Activated CD4-positive, CD25-positive, alpha-beta regulatory T cell treated with anti-CD3 and anti-CD28 coated beads, Interleukin-2, amount 50 U/mL, for 24 hours (primary cell): ENCODE data around the gene RBM39.
"Not testable (repeated sequence)": the region's sequence is repeated elsewhere in the genome, so short reads cannot be mapped to it uniquely, and the experiment has no call there.

Source experiments
- ATAC-seq, 2 donors: fragments of 150-1000 bp; cut with Tn5 transposase; one replicate each; pipeline ENCODE4 v1.10.0; 2021; ENCODE audit warnings: mild to moderate bottlenecking in 1 of 2, moderate library complexity in 1 of 2

Gene RBM39

DNA sequence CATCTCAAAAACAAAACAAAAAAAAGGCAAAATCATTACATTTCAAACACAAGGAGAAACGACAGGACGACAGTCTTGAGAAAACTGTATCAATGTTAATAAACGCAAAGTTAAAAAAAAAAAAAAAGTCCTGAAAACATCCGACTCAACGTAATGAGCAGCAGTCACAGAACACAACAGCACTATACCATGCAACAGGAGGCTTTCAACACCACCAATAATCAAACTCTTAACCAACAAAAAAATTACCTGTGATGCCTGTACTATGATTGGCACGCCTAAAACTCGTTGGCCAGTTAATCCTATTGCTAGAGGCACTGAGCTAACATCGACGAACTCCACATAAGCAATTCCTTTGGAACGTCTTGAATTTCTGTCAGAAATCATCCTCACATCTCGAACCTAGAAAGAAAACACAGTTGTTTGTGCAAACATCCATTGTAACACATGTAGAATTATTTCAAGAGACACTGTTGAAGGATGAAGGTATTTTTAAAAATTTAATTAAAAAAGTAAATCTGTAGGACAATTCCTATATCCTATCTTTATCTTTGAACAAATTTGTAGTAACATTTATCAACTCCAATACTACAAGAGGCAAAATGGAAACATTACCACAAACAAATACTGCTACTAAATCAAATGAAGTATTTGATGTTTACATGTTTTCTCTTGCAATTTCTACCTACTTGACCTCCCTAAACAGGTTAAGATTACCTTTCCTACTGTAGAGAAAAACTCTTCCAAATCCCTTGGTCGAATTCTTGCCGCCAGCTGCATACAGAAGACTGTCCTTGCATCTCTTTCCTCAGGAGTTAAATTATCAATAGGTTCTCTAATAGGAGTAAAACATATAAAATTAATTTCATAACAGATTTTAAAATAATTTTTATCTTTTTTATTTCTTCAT, 17.5 kb downstream of the RBM39 start:
- ATAC-seq = no peak

DNA sequence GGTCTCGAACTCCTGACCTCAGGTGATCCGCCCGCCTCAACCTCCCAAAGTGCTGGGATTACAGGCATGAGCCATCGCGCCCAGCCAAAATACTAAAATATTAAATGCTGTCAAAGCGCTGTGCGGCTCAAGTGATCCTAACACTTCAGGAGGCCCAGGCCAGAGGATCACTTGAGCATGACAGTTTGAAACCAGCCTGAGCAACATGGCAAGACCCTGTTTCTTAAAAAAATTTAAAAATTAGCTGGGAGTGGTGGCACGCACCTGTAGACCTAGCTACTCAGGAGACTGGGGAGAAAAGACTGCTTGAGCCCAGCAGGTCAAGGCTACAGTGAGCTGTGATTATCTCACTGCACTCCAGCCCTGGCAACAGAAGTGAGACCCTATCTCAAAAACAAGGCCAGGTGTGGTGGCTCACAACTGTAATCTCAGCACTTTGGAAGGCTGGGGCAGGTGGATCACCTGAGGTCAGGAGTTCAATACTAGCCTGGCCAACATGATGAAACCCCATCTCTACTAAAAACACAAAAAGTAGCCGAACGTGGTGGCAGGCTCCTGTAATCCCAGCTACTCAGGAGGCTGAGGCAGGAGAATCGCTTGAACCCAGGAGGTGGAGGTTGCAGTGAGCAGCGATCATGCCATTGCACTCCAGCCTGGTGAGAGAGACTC, 18.3 kb downstream of the RBM39 start:
- ATAC-seq = not testable (repeated sequence)

DNA sequence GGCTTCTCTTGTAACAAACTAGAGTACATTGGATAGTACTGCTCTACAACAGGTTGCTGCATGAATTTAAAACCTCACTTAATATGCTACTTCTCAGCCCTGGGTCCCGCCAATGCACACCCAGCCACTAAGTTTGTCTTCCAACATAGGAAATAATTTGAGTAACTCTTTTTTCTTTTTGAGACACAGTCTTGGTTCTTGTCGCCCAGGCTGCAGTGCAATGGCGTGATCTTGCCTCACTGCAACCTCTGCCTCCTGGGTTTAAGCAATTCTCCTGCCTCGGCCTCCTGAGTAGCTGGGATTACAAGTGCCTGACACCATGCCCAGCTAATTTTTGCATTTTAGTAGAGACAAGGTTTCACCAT, 18.8 kb downstream of the RBM39 start:
- ATAC-seq = not testable (repeated sequence)

DNA sequence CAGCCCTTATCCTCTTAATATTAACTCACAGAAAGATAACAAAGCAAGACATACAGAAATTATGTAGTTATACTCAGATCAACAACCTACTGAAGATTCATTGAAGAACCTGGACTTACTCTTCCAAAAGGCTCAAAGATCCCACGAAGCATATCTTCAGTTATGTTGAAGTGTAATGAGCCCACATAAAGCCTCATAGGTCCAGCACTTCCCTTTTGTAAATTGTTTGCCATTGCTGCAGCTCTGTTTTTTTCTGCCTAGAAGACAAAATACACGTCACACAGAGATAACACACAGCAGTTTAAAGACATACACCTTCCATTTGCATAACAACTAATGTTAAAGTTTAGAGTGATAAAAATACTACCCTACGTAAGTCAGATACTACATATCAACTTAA, 20.4 kb downstream of the RBM39 start:
- ATAC-seq = no peak

DNA sequence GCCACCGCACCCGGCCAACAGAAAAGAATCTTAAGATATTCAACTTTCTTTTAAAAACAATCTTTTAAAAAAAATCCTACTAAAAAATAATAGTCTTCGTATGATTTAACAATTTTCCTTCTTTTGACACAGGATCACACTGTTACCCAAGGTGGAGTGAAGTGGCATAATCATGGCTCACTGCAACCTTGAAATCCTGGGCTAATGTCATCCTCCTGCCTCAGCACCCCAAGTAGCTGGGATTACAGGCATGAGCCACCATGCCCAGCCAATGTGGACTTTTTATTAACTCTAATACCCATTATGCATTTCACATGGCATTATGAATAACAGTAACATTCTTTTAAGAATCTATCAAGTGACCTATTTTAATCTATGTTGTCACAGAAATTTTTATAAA, 20.8 kb downstream of the RBM39 start:
- no peak for ATAC-seq

DNA sequence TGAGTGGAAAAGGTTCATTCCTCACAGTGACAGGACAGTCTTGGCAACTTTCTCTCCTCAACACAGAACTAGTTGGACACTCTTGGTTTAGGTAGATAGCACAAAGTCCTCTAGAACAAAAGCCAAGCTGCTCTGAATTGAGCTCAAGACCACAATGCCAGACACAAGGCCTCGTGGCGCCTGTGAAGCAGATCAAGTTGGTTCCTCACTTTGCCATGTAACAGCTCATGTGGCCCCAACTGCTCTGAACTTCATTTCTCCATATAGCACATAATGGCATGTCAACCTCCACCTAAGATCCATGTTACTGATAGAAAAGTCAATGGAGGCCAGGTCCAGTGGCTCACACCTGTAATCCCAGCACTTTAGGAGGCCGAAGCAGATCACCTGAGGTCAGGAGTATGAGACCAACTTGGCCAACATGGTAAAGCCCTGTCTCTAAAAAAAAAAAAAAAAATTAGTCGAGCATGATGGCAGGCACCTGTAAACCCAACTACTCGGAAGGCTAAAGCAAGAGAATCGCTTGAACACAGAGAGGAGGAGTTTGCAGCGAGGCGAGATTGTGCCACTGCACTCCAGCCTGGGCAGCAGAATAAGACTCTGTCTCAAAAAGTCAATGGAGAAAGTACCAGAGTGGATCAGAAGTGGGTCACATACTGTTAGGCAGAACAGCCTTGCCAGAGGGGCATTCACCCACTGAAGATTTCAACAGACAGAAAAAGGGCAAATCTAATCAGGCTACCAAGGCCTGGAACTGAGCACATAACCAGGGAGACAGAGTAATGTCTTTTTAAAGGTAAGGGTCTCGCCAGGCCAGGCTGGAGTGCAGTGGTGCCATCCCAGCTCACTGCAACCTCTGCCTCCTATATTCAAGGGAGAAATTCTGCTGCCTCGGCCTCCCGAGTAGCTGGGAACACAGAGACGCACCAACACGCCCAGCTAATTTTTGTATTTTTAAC, 21.6 kb downstream of the RBM39 start:
- no peak for ATAC-seq

DNA sequence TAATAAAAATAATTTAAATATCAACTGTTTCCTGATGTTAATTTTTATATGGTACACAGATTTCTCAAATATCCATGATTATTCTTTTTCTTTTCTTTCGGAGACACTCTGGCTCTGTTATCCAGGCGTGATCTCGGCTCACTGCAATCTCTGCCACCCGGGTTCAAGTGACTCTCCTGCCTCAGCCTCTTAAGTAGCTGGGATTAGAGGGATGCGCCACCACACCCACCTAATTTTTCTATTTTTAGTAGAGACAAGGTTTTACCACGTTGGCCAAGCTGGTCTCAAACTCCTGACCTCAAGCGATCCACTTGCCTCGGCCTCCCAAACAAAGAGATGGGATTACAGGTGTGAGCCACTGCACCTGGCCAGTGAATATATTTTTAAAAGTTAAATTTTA, 22.3 kb downstream of the RBM39 start:
- no peak for ATAC-seq

DNA sequence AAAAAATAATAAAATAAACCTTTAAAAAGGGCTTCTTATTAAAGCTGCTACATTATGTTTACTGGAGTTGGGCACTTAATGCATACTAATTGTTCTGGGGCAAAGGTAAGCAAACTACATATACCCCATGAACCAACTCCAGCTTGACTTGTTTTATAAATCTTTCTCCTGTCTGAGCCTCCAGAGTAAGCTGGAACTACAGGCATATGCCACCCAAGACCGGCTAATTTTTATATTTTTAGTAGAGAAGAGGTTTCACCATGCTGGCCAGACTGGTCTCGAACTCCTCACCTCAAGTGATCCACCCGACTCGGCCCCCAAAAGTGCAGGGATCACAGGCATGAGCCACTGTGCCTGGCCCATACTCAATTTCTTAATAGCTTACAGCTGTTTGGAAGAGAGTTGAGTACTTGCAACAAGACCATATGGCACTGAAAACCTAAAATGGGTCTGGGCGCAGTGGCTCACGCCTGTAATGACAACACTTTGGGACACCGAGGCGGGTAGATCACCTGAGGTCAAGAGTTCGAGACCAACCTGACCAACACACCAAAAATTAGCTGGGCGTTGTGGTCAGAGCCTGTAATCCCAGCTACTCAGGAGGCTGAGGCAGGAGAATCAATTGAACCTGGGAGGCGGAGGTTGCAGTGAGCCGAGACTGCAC, 23.0 kb downstream of the RBM39 start:
- ATAC-seq = no peak

DNA sequence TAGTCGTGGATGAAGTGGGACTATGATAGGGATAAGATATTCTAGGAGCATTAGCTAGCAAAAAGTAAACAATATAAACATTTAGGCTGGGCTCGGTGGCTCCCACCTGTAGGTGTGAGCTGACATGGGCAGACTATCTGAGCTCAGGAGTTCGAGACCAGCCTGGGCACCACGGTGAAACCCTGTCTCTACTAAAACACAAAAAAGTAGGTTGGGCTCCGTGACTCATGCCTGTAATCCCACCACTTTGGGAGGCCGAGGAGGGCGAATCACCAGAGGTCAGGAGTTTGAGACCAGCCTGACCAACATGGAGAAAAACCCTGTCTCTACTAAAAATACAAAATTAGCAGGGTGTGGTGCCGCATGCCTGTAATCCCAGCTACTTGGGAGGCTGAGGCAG, 23.7 kb downstream of the RBM39 start:
- not testable (repeated sequence) for ATAC-seq

DNA sequence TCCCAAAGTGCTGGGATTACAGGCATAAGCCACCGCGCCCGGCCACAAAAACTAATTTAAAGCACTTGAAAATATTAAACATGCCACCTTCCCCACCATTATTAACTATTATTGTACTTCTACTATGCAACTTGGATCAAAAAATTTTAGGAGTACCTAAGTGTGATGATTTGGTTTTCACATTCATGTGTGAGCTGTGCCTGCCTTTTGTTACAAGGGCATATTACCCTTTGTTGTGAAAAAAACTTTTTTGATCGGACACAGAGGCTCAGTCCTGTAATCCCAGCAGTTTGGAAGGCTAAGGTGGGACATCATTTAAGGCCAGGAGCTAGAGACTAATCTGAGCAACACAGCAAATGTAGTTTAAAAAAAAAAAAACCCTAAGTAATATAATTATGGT, 25.7 kb downstream of the RBM39 start:
- no peak for ATAC-seq

DNA sequence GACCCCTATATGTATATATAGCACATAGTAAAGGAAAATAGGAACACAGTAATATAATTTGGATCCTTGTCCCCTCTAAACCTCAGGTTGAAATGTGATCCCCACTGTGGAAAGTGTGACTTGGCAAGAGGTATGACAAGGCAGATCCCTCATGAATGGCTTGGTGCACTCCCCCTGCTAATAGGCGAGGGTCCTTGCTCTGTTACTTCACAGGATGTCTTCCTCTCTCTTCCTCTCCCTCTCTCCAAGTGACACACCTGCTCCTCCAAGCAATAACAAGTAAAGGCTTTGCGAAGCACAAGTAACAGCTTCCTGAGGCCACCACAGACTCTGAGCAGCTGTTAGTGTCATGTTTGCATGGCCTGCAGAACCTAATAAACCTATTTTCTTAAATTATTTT, 26.4 kb downstream of the RBM39 start:
- ATAC-seq = no peak

DNA sequence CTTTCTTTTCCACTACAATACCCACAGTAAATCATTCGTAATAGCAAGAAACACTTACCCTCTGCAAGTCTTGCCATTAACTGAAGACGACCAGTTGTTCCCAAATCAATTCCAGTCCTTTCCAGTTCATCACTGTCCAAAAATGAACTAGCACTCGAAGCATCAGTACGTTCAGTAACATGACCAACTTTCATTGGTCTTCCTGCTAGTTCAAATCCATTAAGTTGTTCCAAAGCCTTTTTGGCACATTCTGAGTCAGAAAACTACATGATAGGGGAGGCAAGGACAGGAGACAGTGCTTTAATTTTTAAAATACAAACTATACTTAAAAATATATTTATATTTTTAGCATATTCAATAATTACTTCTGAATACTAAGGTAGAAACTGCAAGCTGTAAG, 27.9 kb downstream of the RBM39 start:
- no peak for ATAC-seq

DNA sequence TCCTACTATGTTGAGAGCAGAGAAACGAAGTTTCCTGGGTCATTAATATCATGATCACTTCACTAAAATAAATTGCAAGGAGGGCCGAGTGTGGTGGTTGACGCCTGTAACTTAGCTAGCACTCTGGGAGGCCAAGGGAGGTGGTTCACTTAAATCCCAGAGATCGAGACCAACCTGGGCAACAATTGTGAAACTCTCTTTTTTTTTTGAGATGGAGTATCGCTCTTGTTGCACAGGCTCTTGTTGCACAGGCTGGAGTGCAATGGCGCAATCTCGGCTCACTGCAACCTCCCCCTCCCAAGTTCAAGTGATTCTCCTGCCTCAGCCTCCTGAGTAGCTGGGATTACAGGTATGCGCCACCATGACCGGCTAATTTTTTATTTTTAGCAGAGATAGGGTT, 28.9 kb downstream of the RBM39 start:
- not testable (repeated sequence) for ATAC-seq

DNA sequence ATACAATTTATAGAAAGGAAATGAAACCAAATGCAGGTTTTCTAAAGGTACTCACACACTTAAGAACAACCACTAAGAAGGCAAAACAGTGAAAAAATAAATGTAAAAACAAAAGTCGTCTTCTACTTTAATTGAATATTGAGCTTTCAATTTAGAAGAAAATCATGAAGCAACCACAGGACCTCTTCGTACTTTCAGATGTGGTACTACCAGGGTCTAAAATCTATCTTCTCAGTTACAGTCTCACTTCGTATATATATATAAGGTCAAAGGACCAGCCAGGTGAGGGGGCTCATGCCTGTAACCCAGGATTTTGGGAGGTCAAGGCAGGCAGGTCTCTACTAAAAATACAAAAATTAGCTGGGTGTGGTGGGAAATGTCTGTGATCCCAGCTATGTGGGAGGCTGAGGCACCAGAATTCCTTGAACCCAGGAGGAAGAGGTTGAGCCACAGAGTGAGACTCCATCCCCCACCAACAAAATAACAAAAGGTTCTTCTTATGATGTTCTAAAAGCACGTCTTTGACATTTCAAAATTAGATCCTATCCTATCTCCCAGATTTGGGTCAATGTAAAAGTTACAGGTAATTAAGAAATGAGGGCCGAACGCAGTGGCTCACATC, 30.4 kb downstream of the RBM39 start:
- peak; percentile 81 for ATAC-seq

DNA sequence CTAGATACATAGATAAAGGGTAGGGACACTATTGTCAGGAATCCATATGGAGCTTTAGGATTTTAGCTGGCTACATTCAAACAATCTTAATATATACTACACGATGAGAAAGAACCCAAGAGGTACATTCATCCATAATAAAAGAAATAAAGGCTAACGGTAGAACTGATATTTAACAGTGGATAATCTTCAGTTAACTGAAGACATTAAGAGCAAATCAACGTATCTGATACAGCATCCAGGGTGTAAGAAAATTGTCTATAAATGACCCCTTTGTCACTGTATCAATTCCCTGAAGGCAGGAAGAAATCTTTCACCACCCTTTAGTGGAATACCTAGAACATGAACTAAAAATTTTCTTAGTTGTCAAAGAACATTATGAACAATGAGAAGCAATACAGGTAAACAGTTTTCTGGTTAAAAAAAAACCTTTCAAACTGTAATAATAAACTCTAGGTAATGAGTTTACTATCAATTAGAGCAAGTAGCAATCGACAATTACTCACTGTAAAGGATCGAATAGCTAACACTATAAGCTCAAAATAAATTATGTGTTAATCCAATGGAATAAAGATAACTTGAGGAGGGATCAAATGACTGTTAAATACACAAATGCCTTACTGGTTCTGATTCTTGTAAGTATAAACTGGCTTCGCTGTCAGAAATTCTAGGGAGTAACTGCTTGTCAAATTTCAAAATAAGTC, 31.0 kb downstream of the RBM39 start:
- ATAC-seq = no peak

DNA sequence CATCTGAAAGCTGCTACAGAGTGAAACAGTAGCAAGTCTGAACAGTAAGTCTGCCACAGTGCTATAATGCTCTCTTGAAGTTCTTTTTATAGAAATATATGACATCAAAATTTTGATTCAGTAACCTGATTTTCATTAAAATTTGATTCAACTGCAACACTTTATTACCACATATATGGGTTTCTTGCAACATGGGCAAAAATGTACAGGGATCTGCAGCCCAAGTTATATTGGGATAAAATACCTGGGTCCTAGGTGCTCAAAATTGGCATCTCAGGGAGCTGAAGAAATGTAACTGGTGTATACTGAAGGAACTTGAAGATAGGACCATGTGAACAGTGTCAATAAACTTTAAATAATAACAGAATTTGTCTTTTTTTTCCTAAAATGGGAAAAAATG, 32.0 kb downstream of the RBM39 start:
- ATAC-seq = no peak

DNA sequence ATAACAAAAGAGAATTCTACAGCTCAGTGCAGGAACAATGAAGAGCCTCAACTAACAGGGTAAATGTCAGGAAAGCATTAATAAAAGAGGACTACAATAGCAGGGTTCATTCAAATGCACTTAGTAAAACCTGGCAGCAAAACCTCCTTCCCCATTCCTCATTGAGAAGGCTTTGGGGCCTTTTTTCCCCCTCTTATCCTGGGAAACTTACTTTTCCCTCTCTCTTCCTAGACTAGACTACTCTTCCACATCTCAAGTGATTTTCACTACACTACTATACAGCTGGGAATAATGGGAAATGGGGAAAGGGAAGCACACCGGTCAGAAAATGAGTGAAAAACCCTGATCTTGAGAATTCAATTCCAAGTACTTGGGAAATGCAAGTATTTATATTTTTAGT, 32.8 kb downstream of the RBM39 start:
- no peak for ATAC-seq

DNA sequence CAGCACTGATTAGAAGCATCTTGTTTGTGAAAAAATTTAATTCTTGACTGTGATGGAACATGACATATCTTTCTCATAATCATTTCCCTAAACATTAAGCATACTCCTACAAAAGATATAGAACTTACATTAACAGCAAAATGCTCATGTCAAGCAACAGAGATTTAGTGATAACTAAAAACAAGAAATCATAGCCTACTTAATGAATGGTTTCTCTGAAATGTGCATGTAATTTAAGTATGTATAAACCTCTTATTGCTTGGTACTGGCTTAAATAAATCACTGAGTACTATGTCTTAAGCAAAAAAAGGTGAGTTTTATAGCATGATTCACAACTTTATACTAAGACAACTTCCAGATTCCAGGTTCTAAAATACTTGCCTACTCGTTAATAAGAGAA, 33.6 kb downstream of the RBM39 start:
- no peak for ATAC-seq

DNA sequence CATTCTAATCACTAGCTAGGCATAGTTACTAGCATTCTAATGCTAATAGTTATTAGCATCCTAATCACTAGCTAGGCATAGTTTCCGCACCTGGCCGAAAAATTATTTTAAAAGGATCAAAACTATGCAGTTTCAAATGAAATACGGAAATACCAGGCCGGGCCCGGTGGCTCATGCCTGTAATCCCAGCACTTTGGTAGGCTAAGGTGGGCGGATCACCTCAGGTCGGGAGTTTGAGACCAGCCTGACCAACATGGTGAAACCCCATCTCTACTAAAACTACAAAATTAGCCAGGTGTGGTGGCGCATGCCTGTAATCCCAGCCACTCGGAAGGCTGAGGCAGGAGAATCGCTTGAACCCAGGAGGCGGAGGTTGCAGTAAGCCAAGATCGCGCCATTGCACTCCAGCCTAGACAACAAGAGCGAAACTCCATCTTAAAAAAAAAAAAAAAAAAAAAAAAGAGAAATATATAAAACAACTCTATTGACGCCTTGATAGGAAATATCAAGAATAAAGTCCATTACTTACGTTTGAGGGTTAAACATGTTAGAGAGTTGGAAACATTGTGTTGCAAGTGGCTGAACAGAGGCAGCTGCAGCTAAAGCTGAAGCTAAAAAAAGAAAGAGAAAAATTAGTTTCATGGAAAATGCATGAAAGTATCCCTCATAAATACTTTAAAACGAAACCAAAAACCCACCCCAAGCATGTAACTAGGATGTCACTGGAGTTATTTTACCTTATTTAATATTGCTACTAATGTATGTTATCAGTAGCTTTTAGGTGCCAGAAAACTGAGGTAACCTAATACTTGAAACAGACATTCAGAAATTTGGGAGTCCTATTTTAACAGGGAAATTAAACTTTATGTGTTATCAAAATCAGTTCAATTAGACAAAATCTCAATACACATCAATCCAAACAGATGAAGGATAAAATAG, 35.2 kb downstream of the RBM39 start:
- ATAC-seq = not testable (repeated sequence)

DNA sequence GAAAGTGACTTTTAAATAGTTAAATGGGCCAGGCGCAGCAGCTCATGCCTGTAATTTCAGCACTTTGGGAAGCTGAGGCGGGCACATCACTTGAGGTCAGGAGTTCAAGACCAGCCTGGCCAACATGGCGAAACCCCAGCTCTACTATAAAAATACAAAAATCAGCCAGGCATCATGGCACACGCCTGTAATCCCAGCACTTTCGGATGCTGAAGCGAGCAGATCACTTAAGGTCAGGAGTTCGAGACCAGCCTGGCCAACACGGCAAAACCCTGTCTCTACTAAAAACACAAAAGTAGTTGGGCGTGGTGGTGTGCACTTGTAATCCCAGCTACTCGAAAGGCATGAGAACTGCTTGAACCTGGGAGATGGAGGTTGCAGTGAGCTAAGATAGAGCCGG, 36.2 kb downstream of the RBM39 start:
- not testable (repeated sequence) for ATAC-seq
